CD4-positive, alpha-beta T cell treated with Interleukin-17A for 1 hour (primary cell): ENCODE measurements around the gene OR4C6.

Experiments used
- DNase-seq: peaks from one replicate; pipeline ENCODE4 v3.0.0-alpha.2; 2020

OR4C6 gene

GRCh38 chr11:55661901-55662300, at the start of gene OR4C6:
OR4C6 (plus strand) TSS chr11:55662201; CDS start chr11:55665167, 2,966 bp downstream.
- no peak for DNase-seq

- no peak for DNase-seq
Measured at GRCh38 chr11:55624531-55624930, 37.5 kb upstream of the OR4C6 start.

GRCh38 chr11:55634813-55635212, 27.2 kb upstream of the OR4C6 start, which contains the start of gene OR4P4:
OR4P4 (plus strand) TSS chr11:55635113.
- DNase-seq: no peak

GRCh38 chr11:55648027-55648426, 14.0 kb upstream of the OR4C6 start, which contains the start of gene OR4S2:
OR4S2 (plus strand) TSS chr11:55648327; CDS start chr11:55650904, 2,577 bp downstream.
- no peak for DNase-seq

- no peak for DNase-seq
Measured at GRCh38 chr11:55652560-55652959, 9.4 kb upstream of the OR4C6 start.

GRCh38 chr11:55655096-55655495, 6.9 kb upstream of the OR4C6 start:
- DNase-seq: no peak

GRCh38 chr11:55658031-55658573, 3.9 kb upstream of the OR4C6 start:
- DNase-seq: no peak

- no peak for DNase-seq
Measured at GRCh38 chr11:55658608-55659007, 3.4 kb upstream of the OR4C6 start.

- DNase-seq: no peak
Measured at GRCh38 chr11:55669376-55669775, 7.4 kb downstream of the OR4C6 start.

GRCh38 chr11:55673860-55674259, 11.9 kb downstream of the OR4C6 start:
- DNase-seq: no peak

- no peak for DNase-seq
Measured at GRCh38 chr11:55697817-55698216, 35.8 kb downstream of the OR4C6 start.

- no peak for DNase-seq
Measured at GRCh38 chr11:55701429-55701828, 39.4 kb downstream of the OR4C6 start.

- DNase-seq: no peak
Measured at GRCh38 chr11:55707029-55707428, 45.0 kb downstream of the OR4C6 start.

- DNase-seq: no peak
Measured at GRCh38 chr11:55714982-55715888, 53.2 kb downstream of the OR4C6 start.
